IMR-90 (cell line): ENCODE measurements around the gene WASHC4. TPM values are rescaled to one million over a fixed set of nuclear protein-coding genes. Genes with fewer than 3 reads are reported as not detected.

Source experiments
- ATAC-seq: fragments of 200-7000 bp; cut with Tn5 transposase; 2 replicates; pipeline ENCODE4 v1.9.1; 2020; ENCODE audit warnings: low read depth, mild to moderate bottlenecking, moderate library complexity
- BruUV-seq: library from RNA; stranded (reverse); fragments of 400-500 nt; replicated peaks from 2 replicates; lab custom pipeline; 2021; lab: Mats Ljungman, UMichigan
- CTCF ChIA-PET: fragments of 300-600 bp; formaldehyde crosslinking; extraction: SDS; loops from one replicate; lab custom pipeline; 2021; ENCODE audit warnings: antibody characterized with exemption; lab: Yijun Ruan, JAX
- POLR2A ChIA-PET: fragments of 300-600 bp; sonication (Branson Sonifier 250); formaldehyde crosslinking; loops from one replicate; lab custom pipeline; 2022; ENCODE audit warnings: antibody characterized with exemption; ENCODE audit not compliant: unreplicated experiment; lab: Charles Lee
- DNase-seq: peaks from one replicate; pipeline ENCODE4 v3.0.0; 2013
- H2AFZ ChIP-seq: replicated peaks from 2 replicates; pipeline ENCODE3; 2013; ENCODE audit warnings: low read length, mild to moderate bottlenecking; ENCODE audit not compliant: poor library complexity
- H2AK5ac ChIP-seq: 2 replicates; pipeline ENCODE4 v1.6.1; 2013; ENCODE audit warnings: low read depth, low read length, inconsistent platforms
- H2AK9ac ChIP-seq: replicated peaks from 2 replicates; pipeline ENCODE3; 2013; ENCODE audit warnings: mild to moderate bottlenecking, low read depth, low read length, moderate library complexity; ENCODE audit not compliant: poor library complexity
- H2BK120ac ChIP-seq: 2 replicates; pipeline ENCODE4 v1.6.1; 2013; ENCODE audit warnings: low read depth, low read length, inconsistent platforms
- H2BK15ac ChIP-seq: 3 replicates; pipeline ENCODE4 v1.6.1; 2013; ENCODE audit warnings: low read depth, low read length, inconsistent platforms
- H2BK20ac ChIP-seq: 2 replicates; pipeline ENCODE4 v1.6.1; 2013; ENCODE audit warnings: low read depth, mild to moderate bottlenecking, inconsistent platforms, low read length, moderate library complexity
- H2BK5ac ChIP-seq: 2 replicates; pipeline ENCODE4 v1.6.1; 2013; ENCODE audit warnings: mild to moderate bottlenecking, low read depth, low read length, inconsistent platforms; ENCODE audit not compliant: poor library complexity, severe bottlenecking
- H3K14ac ChIP-seq: replicated peaks from 2 replicates; pipeline ENCODE4 v1.6.1; 2013; ENCODE audit warnings: low read depth, low read length, inconsistent platforms
- H3K18ac ChIP-seq: 2 replicates; pipeline ENCODE4 v1.6.1; 2013; ENCODE audit warnings: low read depth, low read length, control low read depth
- H3K23ac ChIP-seq: 2 replicates; pipeline ENCODE4 v1.6.1; 2013; ENCODE audit warnings: low read depth, low read length, inconsistent platforms
- H3K27ac ChIP-seq: 2 replicates; pipeline ENCODE4 v1.5.1; 2013; ENCODE audit warnings: mild to moderate bottlenecking, control low read depth, low read length; ENCODE audit not compliant: insufficient read depth
- H3K27me3 ChIP-seq: 2 replicates; pipeline ENCODE4 v1.6.1; 2013; ENCODE audit warnings: low read length; ENCODE audit not compliant: control insufficient read depth, insufficient read depth
- H3K36me3 ChIP-seq: 2 replicates; pipeline ENCODE4 v1.6.1; 2013; ENCODE audit warnings: low read length, mixed read lengths; ENCODE audit not compliant: control insufficient read depth, insufficient read depth
- H3K4ac ChIP-seq: 2 replicates; pipeline ENCODE4 v1.6.1; 2013; ENCODE audit warnings: low read depth, low read length, inconsistent platforms
- H3K4me1 ChIP-seq: 2 replicates; pipeline ENCODE4 v1.6.1; 2013; ENCODE audit warnings: low read length, mixed read lengths; ENCODE audit not compliant: control insufficient read depth, insufficient read depth
- H3K4me2 ChIP-seq: 2 replicates; pipeline ENCODE4 v1.6.1; 2013; ENCODE audit warnings: low read depth, mild to moderate bottlenecking, control low read depth, low read length, moderate library complexity
- H3K4me3 ChIP-seq: 2 replicates; pipeline ENCODE4 v1.5.1; 2013; ENCODE audit warnings: low read depth, mild to moderate bottlenecking, control low read depth, low read length, moderate library complexity; ENCODE audit not compliant: insufficient read depth
- H3K56ac ChIP-seq: 2 replicates; pipeline ENCODE4 v1.6.1; 2013; ENCODE audit warnings: low read length, inconsistent platforms; ENCODE audit not compliant: insufficient read depth; ENCODE audit errors: extremely low read depth
- H3K79me1 ChIP-seq, 2 experiments: 2 replicates each; pipeline ENCODE4 v1.6.1; 2013; ENCODE audit warnings: low read length in 2 of 2, inconsistent platforms in 1 of 2, low read depth in 1 of 2
- H3K9ac ChIP-seq: 2 replicates; pipeline ENCODE4 v1.6.1; 2013; ENCODE audit warnings: low read depth, low read length, control low read depth
- H3K9me1 ChIP-seq: 2 replicates; pipeline ENCODE4 v1.6.1; 2013; ENCODE audit warnings: low read length, inconsistent platforms; ENCODE audit not compliant: insufficient read depth
- H3K9me3 ChIP-seq: 2 replicates; pipeline ENCODE4 v1.6.1; 2013; ENCODE audit warnings: low read length; ENCODE audit not compliant: control insufficient read depth, insufficient read depth
- H4K20me1 ChIP-seq: 2 replicates; pipeline ENCODE4 v1.6.1; 2013; ENCODE audit warnings: low read length, inconsistent platforms; ENCODE audit not compliant: insufficient read depth
- H4K5ac ChIP-seq: 2 replicates; pipeline ENCODE4 v1.6.1; 2013; ENCODE audit warnings: mild to moderate bottlenecking, low read depth, low read length, control low read depth
- H4K8ac ChIP-seq, 2 experiments: 2 replicates each; pipeline ENCODE4 v1.6.1; 2013; ENCODE audit warnings: low read depth in 2 of 2, low read length in 2 of 2, control low read depth in 1 of 2, inconsistent platforms in 1 of 2
- H4K91ac ChIP-seq: 2 replicates; pipeline ENCODE4 v1.6.1; 2013; ENCODE audit warnings: low read depth, low read length, inconsistent platforms; ENCODE audit not compliant: insufficient read depth
- BHLHE40 ChIP-seq: fragments of 150-350 bp; IDR thresholded peaks from 2 replicates; pipeline ENCODE4 v1.6.1; 2016; ENCODE audit warnings: mild to moderate bottlenecking, low read depth, low read length
- CEBPB ChIP-seq: IDR thresholded peaks from 2 replicates; pipeline ENCODE4 v1.6.1; 2012; ENCODE audit warnings: low read depth, low read length, improper control_type of control experiment
- CHD1 ChIP-seq: IDR thresholded peaks from 2 replicates; pipeline ENCODE4 v1.6.1; 2012; ENCODE audit warnings: low read depth, low read length, improper control_type of control experiment
- CTCF ChIP-seq: conservative IDR thresholded peaks from 2 replicates; pipeline ENCODE4 v1.5.1; 2012; ENCODE audit warnings: mild to moderate bottlenecking, low read depth, low read length, improper control_type of control experiment
- ELK1 ChIP-seq: fragments of 150-350 bp; IDR thresholded peaks from 2 replicates; pipeline ENCODE4 v1.6.1; 2016; ENCODE audit warnings: low read depth, mild to moderate bottlenecking, low read length, moderate library complexity, borderline replicate concordance
- FOS ChIP-seq: fragments of 150-350 bp; IDR thresholded peaks from 2 replicates; pipeline ENCODE4 v1.6.1; 2016; ENCODE audit warnings: low read depth, low read length
- MAFK ChIP-seq: IDR thresholded peaks from 2 replicates; pipeline ENCODE4 v1.6.1; 2012; ENCODE audit warnings: low read depth, low read length, improper control_type of control experiment
- MAZ ChIP-seq: IDR thresholded peaks from 2 replicates; pipeline ENCODE4 v1.6.1; 2012; ENCODE audit warnings: low read depth, mild to moderate bottlenecking, low read length, improper control_type of control experiment, moderate library complexity, borderline replicate concordance
- MXI1 ChIP-seq: IDR thresholded peaks from 2 replicates; pipeline ENCODE4 v1.6.1; 2012; ENCODE audit warnings: low read depth, mild to moderate bottlenecking, low read length, moderate library complexity, borderline replicate concordance
- NFE2L2 ChIP-seq: fragments of 150-350 bp; IDR thresholded peaks from 2 replicates; pipeline ENCODE4 v1.6.1; 2016; ENCODE audit warnings: low read depth, mild to moderate bottlenecking, low read length
- POLR2A ChIP-seq: IDR thresholded peaks from 2 replicates; pipeline ENCODE4 v1.6.1; 2012; ENCODE audit warnings: mild to moderate bottlenecking, low read depth, low read length
- RAD21 ChIP-seq: IDR thresholded peaks from 2 replicates; pipeline ENCODE4 v1.6.1; 2012; ENCODE audit warnings: low read length, improper control_type of control experiment
- RCOR1 ChIP-seq: IDR thresholded peaks from 2 replicates; pipeline ENCODE4 v1.6.1; 2012; ENCODE audit warnings: mild to moderate bottlenecking, low read length, improper control_type of control experiment; ENCODE audit not compliant: insufficient replicate concordance
- RFX5 ChIP-seq: IDR thresholded peaks from 2 replicates; pipeline ENCODE4 v1.8.0; 2012; ENCODE audit warnings: low read depth, mild to moderate bottlenecking, low read length, moderate library complexity
- SMC3 ChIP-seq: fragments of 150-350 bp; IDR thresholded peaks from 2 replicates; pipeline ENCODE4 v1.6.1; 2016; ENCODE audit warnings: low read depth, mild to moderate bottlenecking, antibody characterized with exemption, low read length, moderate library complexity
- USF2 ChIP-seq: fragments of 150-350 bp; IDR thresholded peaks from 2 replicates; pipeline ENCODE4 v1.6.1; 2017; ENCODE audit warnings: mild to moderate bottlenecking, antibody characterized with exemption, low read length, low read depth
- WGBS, 2 experiments: methylation state at CpG; one replicate each; pipeline versions ENCODE4 v1.1.5 to v1.1.7; 2013; ENCODE audit warnings: missing lambda C conversion rate in 2 of 2; ENCODE audit not compliant: insufficient read length in 1 of 2; ENCODE audit errors: extremely low coverage in 2 of 2; 5-methylcytosine and 5-hydroxymethylcytosine counted together
- dilution Hi-C: fragments of 300-500 bp; cut with HindIII; formaldehyde crosslinking; loops from one replicate; pipeline ENCODE4 v1.14.3; 2018; ENCODE audit warnings: low sequenced_read_pairs; ENCODE audit not compliant: unreplicated experiment
- in situ Hi-C: fragments of 300-500 bp; cut with MboI; formaldehyde crosslinking; loops from 3 replicates; pipeline ENCODE4 v1.14.3; 2019; ENCODE audit warnings: low sequenced_read_pairs, inconsistent platforms, mixed read lengths
- intact Hi-C: fragments of 100-400 bp; cut with micrococcal nuclease; formaldehyde crosslinking; loops from 2 replicates; pipeline ENCODE4 v1.10.0; 2022
- polyA plus RNA-seq, 3 experiments: library from polyadenylated mRNA; depleted of rRNA; stranded (reverse); fragments of >200 nt; gene quantifications; 2 replicates each; pipeline ENCODE4 v1.2.3, GENCODE V29; 2012; ENCODE audit warnings: low replicate concordance in 1 of 3
- total RNA-seq: library from RNA; depleted of rRNA; stranded (reverse); fragments of >200 nt; gene quantifications from 2 replicates; pipeline ENCODE4 v1.2.3, GENCODE V29; 2012

Gene WASHC4
- total and polyA plus RNA-seq, 2 of the 4 experiments (the other 2 are of a cell fraction), result 16.4 to 47.0 TPM

- no peaks in the 10 kb centered on the region for H4K20me1 ChIP-seq
- H2BK20ac ChIP-seq, result no peak overlapping the region
- H3K27ac ChIP-seq, result no peak overlapping the region
- no CpG with 5 or more reads among the region's 3 CpGs for WGBS, 2 experiments
- ChIA-PET CTCF (no interaction called here), POLR2A (no interaction called here)
- H3K9me1 ChIP-seq, result no peaks in the 10 kb centered on the region; the same call in 1 of the 2 replicates
- no peak overlapping the region for H3K4me3 ChIP-seq
- no peak for DNase-seq
- no peaks in the 10 kb centered on the region for H3K4me1 ChIP-seq
- intact Hi-C loops (loop anchor here (2.0 kb wide), 1 partner anchor 15 kb away; no protein-coding TSS in a partner anchor), in situ Hi-C loops (no loop called here), dilution Hi-C loops (no loop called here)
- no peak overlapping the region for H2AK5ac ChIP-seq
- no peak overlapping the region for H4K8ac ChIP-seq
- TF ChIP-seq RFX5 (no peak), USF2 (no peak), BHLHE40 (no peak), MAFK (no peak), POLR2A (no peak), RAD21 (no peak), CTCF (no peak), CEBPB (no peak), FOS (no peak), RCOR1 (no peak), SMC3 (no peak), MAZ (no peak), CHD1 (no peak), NFE2L2 (no peak), ELK1 (no peak), MXI1 (no peak)
- H4K91ac ChIP-seq, result no peak overlapping the region
- no peak overlapping the region for H4K5ac ChIP-seq
- H3K79me1 ChIP-seq, result peaks cover 4 to 13% of the 10 kb centered on the region in 2 experiments; a peak in 1 of 4 replicates
- no peak overlapping the region for H3K18ac ChIP-seq
- peaks cover 35% of the 10 kb centered on the region for H3K36me3 ChIP-seq
- H2AK9ac ChIP-seq, result no peak overlapping the region
- H3K23ac ChIP-seq, result no peak overlapping the region
- no TSS peak for BruUV-seq
- no peak overlapping the region for H3K56ac ChIP-seq
- H2BK5ac ChIP-seq, result no peak overlapping the region
- H2BK15ac ChIP-seq, result no peak overlapping the region
- no peaks in the 10 kb centered on the region for H3K27me3 ChIP-seq
- no peak overlapping the region for H3K4ac ChIP-seq
- no peak overlapping the region for H3K4me2 ChIP-seq
- H3K9ac ChIP-seq, result no peak overlapping the region
- no peak overlapping the region for H2AFZ ChIP-seq
- no peaks in the 10 kb centered on the region for H3K9me3 ChIP-seq
- H3K14ac ChIP-seq, result no peak overlapping the region
- no peak overlapping the region for H2BK120ac ChIP-seq
- no peak for ATAC-seq
Measured at GRCh38 chr12:105157606-105158005, 50.1 kb downstream of the WASHC4 start.
